HG03280 (cell line): Measurements from ENCODE around the gene RTKN.
"Not testable (repeated sequence)": the region's sequence is repeated elsewhere in the genome, so short reads cannot be mapped to it uniquely, and the experiment has no call there.

Source experiments
- ATAC-seq: cut with Tn5 transposase; IDR thresholded peaks from one replicate; pipeline ENCODE4 v1.9.1; 2021; ENCODE audit warnings: mild to moderate bottlenecking, moderate library complexity; ENCODE audit not compliant: unreplicated experiment

The RTKN gene

DNA sequence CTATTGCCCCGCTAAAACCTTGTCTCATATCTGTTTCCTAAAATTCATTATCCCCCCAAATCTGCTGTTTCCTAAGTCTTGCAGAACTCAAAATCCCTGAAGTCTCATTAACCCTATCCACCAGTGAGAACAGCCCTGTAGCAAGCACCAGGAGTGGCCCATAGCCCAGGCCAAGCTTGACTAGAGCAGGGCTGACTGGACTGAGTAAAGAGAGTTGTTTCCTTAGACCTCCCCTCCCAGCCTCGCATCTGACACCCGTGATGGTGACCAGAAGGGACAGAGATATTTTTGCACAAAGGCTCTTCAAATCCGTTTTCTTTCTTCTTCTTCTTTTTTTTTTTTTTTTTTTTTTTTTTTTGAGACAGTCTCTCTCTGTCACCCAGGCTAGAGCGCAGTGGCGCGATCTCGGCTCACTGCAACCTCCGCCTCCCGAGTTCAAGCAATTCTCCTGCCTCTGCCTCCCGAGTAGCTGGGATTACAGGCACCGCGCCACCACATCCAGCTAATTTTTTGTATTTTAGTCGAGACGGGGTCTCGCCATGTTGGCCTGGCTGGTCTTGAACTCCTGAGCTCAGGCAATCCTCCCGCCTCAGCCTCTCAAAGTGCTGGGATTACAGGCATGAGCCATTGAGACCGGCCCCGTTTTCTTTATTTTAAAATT is 21.2 kb downstream of the RTKN start:
- not testable (repeated sequence) for ATAC-seq

DNA sequence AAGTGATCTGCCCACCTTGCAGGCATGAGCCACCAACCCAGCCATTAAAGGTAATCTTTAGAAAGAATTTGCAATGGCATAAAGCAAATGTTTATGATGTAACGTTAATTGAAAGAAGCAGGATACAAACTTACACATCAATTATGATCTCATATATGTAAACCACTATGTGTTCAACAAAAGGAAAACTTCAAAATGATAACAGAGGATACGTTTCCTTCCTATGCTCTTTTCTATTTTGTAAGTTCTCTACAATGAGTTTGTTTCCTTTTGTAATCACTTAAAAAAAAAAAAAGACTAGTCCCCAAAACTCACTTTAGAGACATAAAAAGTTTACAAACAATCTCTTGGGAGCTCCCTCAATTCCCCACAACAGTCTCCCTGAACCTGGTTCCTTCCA is 21.7 kb downstream of the RTKN start:
- no peak for ATAC-seq

DNA sequence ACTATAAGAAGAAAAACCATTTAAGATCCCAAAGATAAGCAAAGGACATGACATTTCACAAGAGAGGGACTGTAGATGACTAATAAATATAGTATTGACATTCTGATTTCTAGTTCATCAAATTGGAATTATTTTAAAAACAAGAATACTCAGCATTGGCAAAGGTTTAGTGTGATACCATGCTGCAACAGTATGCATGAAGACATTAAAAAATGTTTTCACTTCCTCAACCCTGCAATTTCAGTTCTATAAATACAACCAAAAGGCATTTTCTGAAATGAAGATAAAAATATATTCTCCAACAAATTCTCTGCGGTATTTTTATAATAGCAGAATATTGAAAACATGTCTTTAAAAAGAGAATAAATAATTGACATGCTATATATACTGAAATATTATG is 22.4 kb downstream of the RTKN start:
- no peak for ATAC-seq

DNA sequence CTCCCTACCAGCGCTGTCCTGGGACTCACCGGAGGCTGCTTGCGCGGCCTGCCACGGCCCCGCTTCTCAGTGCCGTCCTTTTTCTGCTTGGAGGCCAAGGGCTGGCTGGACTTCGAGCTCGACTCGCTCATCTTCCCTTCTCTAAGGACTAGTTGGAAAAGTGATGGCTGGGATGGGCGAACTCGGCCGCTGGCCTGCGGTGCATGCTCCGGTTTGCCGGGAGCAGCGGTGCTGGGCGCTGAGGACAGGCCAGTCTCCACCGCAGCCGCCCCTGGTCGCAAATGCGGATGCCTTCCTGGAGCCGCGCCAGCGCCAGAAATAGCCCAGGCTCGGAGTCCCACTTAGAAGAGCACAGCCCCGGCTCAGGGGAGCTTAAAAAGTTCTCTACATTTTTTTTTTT is 23.4 kb downstream of the RTKN start:
- no peak for ATAC-seq

DNA sequence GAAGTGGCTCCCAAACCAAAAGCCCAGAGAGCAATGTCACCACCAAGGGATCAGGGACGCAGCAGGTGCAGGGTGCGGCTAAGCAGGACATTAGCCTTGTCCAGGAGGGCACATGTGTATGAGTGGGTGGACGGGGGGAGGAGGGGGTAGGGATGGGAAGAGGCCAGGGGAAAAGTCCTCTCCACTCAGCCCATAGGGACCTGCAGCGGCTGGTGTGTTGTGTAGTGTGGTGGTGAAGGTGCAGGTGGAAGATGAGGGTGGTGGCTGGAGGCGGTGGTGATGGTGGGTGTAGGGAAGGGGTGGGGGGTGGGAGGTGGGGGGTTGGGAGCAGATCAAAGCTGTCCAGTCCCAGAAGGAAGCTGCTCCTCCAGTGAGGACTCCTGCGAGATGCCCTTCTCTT is 24.0 kb downstream of the RTKN start:
- no peak for ATAC-seq

DNA sequence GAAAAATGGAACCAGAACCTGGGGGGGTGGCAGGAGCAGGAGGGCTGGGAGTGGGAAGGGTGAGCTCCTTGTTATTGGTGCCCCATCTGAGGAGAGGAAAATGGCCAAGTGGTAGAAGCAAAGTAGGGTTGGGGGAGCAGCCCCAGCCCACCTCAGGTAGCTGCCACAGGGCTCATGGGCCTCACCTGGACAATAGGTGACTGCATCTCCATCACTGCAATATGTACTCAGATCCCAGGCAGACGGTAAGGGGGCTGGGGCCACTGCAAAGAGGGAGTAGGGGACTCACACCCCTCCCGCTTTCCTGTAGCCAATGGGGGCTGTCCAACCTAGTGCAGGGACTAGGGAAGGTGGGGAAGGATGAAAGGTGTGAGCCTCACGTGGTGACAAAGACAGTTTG is 24.5 kb downstream of the RTKN start:
- ATAC-seq: no peak

DNA sequence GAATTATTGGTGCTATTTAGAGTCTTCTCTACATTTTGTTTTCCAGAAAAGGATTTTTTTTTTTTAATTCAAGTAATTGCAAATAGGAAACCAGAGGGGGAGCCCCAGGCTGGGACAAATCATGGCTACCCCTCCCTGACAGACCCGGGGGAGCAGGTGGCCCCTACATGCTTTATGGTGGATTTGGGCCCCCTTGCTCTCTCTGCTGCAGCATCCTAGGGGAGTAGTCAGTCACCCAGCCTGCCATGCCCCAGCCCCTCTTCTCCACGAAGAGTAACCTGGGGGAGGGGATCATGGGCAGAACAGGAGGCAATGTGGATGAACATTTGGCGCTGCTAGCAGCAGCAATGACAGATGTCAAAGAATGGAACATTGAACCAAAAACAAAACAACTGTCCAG is 25.0 kb downstream of the RTKN start:
- ATAC-seq: no peak

DNA sequence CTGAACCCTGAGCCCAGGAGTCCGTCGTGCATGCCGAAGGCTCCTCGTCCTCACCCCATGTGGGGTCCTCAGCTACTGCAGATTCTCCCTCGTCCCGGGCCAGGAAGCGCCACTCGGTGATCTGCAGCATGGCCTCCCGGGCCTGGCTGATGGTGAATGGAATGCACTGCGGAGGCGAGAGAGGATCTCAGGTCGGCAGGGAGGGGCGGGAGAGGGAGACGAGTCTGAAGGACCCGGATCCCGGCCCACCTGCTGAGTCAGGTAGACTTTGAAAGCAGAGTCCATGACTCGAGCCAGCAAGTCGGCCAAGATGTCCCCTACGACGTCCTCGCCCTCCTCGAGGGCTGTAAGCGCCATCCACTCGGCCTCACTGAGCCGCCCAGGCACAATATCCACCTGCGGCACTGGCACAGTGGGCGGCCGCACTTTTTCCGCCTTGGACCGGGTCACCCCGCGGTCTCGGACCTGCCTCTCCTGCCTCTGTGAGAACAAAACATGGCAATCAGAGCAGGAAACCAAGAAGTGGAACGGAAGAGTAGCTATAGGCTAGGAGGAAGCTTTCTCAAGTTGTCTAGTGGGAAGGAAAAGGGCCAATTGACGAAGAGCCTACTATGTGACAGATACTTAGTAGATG is 25.9 kb downstream of the RTKN start:
- ATAC-seq: no peak

DNA sequence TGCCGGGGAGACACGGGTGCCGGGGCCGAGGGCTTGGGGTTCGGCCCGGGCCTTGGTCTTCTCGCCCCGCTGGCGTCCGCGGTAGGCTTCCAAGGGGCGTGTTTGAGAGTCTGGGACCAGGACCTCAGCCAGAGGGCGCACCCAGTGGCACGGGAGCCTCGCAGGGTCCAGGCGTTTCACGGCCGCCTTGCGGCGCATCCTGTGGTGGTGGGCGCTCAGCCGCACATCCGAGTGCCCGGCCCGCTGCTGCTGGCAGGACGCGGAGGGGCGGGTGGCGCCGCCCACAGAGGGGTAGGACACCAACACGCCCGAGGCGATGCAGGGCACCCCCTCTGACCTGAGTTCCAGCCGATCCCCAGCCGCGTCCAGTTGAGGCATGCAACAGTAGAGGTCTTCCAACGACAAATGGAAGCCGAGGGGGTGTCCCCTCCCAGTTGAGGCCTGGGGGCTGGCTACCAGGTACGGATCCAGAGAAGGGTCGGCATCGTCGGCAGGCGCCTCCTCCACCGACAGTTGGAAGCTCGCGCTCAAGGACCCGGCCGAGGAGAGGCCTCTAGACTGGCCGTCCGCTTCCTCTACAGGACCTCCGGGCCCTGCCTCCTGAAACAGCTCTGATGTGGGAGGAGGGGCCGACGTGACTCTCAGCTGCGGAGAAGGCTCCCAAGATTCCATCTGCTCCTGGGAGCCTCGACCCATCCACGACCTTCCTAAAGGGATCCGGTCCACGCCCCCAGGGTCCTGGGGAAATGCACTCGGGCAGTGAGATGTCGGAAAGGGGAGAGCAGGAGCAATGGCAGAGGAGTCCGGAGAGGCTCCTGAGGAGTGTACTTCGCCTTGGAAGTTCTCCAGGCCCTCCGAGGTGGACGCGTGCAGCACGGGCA is 26.6 kb downstream of the RTKN start:
- ATAC-seq: no peak

DNA sequence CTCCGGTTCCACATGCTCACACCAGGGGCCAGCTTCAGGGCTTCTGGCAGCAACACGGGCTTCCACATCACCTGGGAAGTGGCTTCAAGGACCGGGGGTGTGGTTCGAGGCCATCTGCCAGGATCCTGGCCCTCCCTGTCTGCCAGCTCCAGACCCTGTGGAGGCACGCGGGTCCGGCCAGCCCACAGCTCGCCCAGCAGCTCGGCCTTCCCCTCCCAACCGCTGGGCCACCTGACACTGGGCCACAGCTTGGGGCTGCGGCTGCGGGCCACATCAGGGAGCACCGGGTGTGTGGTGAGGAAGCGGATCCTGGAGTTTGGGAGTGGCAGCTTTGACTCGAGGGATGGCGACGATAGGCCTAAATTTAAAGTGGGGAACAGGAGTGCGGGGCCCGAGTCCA is 27.3 kb downstream of the RTKN start:
- no peak for ATAC-seq

DNA sequence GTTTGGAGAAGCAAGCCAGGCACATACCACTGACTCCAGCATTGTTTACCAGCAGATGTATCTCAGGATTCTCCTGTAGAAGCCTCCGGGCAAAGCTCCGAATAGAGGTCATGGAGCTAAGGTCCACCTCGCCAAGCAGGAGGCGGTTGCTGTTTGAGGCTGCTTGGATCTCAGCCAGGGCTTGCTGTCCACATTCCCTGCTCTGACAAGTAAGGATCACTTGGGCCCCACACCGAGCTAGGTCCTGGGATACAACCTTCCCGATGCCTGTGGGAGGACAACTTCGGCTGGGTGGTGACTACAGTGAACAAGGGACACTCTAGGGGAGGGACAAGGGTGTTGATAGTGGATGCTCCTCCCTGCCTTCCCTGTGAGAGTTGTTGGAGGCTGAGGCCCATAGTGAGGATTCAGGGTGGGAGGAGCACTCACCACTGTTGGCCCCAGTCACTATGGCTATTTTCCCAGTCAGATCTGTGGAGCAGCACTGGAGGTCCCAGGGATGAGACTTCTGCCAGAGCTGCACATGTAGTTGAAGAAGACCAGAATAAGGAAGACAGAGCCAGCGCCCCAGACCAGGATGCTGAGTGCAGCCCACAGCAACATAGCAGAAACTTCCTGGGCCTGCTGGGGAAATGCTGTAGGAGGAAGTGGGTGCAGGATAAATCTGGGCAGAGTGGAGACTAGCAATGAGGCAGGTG is 28.6 kb downstream of the RTKN start:
- ATAC-seq: no peak

DNA sequence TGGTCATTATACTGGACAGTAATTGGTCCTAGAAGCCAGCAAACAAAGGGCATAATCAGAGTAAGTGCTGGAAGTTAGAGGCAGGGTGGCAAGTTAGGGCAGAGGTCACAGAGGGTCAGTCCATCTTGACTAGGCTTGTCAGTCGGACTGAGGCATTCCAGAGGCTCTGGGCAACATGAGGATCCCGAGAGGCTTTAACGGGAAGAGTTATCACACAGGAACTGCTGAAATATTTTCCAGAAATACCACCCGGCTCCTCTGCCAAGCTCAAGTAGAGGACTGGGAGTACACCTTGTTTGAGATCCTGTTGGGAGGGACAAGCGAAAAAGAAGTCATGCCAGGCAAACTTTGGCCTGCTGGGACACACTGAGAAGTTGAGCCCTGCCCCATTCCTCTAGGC is 34.1 kb downstream of the RTKN start:
- no peak for ATAC-seq

DNA sequence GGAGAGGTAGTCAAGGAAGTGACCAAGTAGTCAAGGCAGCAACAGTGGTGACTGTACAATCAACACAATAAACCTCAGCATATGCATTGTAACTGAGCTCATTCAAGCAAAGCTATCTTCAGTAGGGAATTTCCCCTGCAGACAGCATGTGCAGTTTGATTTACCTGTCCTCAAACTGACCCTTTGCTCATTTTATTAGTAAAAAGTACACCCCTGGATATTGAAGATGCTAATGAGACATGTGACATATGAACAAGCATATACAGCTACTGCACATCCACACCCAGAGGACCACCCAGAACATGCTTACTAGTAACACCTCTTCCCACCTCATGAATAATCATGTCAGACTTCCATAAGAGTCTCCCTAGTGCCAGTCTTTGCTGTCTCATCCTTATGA is 35.7 kb downstream of the RTKN start:
- ATAC-seq: no peak

DNA sequence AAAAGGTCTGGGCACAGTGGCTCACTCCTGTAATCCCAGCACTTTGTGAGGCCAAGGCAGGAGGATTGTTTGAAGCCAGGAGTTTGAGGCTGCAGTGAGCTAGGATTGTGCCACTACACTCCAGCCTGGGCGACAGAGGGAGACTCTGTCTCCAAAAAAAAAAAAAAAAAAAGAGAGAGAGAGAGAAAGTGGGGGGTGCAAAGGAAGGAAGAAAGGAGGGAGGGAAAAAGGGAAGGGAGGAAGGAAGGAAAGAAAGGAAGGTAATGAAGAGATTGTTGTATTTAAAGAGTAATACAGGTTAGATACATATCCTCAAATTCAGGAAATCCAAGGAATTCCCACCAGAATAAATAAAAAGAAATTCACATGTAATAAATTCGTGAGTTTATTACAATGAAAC is 39.8 kb downstream of the RTKN start:
- ATAC-seq: no peak

DNA sequence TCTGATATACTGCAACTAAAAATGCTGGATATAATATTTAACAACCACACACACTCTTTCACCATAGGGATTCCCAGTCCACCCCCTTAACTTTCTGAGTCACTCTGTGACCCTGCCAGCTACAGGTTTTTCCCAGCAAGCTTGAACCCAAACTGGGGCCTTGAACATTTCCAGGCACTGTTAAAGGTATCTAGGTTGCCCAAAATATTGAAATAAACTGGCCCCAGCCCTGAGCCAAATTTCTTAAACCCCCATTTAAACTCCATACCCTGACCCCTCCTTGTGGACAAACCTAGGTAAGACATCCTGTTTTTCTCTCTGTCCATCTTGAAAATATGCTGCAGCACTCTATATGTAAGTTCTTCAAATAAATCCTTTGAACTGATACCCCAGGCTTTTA is 42.0 kb downstream of the RTKN start:
- ATAC-seq: peak; percentile 54

DNA sequence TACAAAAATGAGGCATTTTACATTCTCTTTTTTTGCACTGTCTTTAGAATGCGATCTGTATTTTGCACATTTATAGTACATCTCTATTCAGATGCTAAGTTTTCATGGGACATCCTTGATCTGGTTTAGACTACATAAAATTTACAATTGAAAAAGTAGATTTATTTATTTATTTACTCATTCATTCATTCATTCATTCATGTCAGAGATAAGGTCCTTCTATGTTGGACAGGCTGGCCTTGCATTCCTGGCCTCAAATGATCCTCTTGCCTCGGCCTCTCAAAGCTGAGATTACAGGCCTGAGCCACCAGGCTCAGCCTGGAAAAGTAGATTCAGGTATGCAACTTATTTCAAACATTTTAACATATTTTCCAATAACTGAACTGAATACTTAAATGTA is 45.6 kb downstream of the RTKN start:
- no peak for ATAC-seq

DNA sequence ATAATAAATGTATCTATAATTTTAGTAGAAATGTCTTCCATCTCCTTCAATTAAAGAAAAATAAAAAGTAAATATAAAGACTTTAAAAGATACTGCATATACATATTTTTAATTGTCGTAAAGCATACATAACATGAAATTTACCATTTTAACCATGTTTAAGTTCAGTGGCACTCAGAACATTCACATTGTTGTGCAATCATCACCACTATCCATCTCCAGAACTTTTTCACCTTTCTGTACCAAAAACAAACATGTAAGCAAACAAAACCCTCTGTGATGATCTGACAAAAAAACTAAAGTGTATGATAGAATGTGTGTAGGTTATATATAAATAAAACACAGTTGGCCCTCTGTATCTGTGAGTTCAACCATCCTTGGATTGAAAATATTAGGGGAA is 48.2 kb downstream of the RTKN start:
- ATAC-seq: no peak

DNA sequence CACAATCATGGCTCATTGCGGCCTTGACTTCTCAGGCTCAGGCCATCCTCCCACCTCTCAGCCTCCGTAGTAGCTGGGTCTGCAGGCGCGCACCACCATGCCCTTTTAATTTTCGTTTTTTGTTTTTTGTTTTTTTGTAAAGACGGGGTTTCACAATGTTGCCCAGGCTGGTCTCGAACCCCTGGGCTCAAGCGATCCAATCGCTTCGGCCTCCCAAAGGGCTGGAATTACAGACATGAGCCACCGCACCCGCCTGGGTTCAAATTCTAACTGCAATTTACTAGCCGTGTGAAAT is 49.3 kb downstream of the RTKN start:
- no peak for ATAC-seq

DNA sequence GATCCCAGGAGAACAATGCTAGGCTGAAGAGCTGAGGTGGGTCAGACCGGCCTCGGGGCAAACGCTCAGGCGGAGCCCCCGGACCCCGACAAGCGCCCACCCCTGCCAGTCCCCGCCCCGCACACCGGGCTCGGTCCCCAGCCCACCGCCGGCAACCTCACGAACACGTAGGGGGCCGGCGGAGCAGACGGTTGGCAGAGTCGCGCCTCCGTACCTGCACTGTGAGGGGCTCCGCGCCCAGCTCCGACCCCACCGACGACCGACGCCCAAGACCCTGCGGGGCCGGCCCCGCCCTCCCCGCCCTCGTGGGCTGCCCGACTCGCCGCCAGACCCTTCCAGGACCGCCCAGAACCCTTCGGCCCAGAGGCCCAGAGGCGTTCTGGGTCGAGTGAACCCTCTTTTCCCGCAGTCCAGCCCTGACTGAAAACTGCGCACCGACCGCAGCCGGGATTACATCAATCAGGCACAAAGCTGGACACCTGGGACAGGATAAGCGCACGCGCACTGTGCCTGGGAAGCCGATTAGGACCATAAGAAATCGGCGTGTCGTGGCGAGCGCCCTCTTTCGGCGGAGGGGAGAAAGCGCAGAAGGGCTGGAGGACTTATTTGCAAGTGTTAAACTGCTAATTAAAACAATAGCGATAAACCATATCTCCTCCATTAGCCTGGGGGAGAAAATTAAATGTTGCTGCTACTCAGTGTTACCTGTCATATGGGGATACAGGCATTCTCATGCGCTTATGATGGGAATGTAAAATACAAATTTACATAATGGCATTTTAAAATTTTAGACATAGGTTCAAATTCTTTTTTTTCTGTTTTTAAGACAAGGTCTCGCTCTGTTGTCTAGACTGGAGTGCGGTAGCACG is 49.9 kb downstream of the RTKN start:
- peak; percentile 77 for ATAC-seq

DNA sequence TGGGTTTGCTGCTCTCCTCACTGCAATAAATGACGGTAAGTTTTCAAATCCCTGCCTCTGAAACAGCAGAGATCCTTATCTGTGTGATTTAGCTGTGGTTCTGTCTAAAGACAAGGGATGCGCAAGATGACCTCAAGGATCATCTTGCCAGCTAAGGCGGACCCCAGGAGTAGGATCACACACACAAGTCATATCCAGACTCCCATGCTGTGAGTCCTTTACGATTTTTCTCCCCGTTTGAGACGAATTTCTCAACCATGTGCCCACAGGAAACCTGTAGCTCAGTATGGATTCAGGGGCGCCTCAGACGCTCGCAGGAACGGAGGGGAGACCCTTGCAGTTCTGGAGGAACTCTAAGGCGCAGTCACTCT is 50.5 kb downstream of the RTKN start:
- peak; percentile 24 for ATAC-seq

DNA sequence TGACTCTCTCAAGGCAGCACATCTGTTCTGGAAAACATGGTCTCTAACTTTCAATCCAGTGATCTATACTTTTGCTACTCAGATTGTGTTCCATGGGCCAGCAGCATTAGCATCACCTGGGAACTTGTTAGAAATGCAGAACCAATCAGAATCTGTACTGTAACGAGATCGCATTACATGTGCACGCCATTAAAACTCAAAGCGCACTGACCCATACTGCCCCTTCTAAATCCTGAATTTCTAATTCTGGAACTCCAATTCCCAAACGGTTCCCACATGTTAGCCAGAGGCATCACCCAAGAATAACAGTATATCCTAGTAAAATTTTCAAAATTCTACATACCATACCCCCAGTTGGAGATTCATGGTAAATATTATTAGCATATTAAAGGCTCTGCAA is 51.1 kb downstream of the RTKN start:
- no peak for ATAC-seq
